RPMI8226 (cell line): ENCODE measurements around the gene GPATCH8.
A peak's percentile ranks its signal among the peaks of the same experiment; 100 is the strongest.

Source experiments
- DNase-seq: peaks from one replicate; pipeline ENCODE4 v3.0.0-alpha.2; 2015

GPATCH8 gene

GRCh38 chr17:44351961-44352827, 151.0 kb downstream of the GPATCH8 start:
- DNase-seq, result no peak

- no peak for DNase-seq
Measured at GRCh38 chr17:44351464-44351863, 151.7 kb downstream of the GPATCH8 start.

- DNase-seq, result peak; percentile 79
Measured at GRCh38 chr17:44350733-44351226, 152.4 kb downstream of the GPATCH8 start.

GRCh38 chr17:44349553-44350070, 153.6 kb downstream of the GPATCH8 start:
- no peak for DNase-seq

- no peak for DNase-seq
Measured at GRCh38 chr17:44348988-44349364, 154.2 kb downstream of the GPATCH8 start.

- peak; percentile 92 for DNase-seq
Measured at GRCh38 chr17:44348234-44348987, 154.8 kb downstream of the GPATCH8 start.
